ENCODE results near the gene CSPG4. TPM values are rescaled to one million over a fixed set of nuclear protein-coding genes. Genes with fewer than 3 reads are reported as not detected.
A peak's percentile ranks its signal among the peaks of the same experiment; 100 is the strongest.
"Not testable (repeated sequence)": the region's sequence is repeated elsewhere in the genome, so short reads cannot be mapped to it uniquely, and the experiment has no call there.

The CSPG4 gene
- total RNA-seq, 5 donors from 2014 or later (not counting 1 experiment from before 2014, with no cell fraction given), result 0.06 to 0.07 (median 0.06) TPM; not detected in 2

GRCh38 chr15:75736256-75736655 lies 23.6 kb upstream of the CSPG4 start:
- ATAC-seq (replicated peaks in 1 of 4), result no peak
- H3K9me3 Mint-ChIP-seq, result no peaks in the 10 kb centered on the region
- H3K4me3 Mint-ChIP-seq, result no peak overlapping the region
- H3K36me3 Mint-ChIP-seq, result no peaks in the 10 kb centered on the region
- no peak for DNase-seq
- CTCF ChIA-PET, result no interaction called here
- Histone ChIP-seq H3K9me3 (no peaks in the 10 kb centered on the region), H3K4me3 (ENCODE audit: control insufficient read depth in 1 of 2, extremely low read depth in 1 of 2, low read length in 1 of 2) (no peak overlapping the region), H3K27me3 (replicated peaks in 1 of 2; ENCODE audit: control insufficient read depth in 2 of 2, extremely low read depth in 1 of 2, insufficient read depth in 2 of 2, low read length in 1 of 2) (peaks cover 0 to 53% of the 10 kb centered on the region in 2 experiments), H3K4me1 (ENCODE audit: control insufficient read depth in 1 of 2, extremely low read depth in 1 of 2, insufficient read depth in 2 of 2, low read length in 2 of 2) (peaks cover 0 to 28% of the 10 kb centered on the region in 2 experiments), H3K36me3 (ENCODE audit: control insufficient read depth in 2 of 2, extremely low read depth in 1 of 2, insufficient read depth in 1 of 2, low read length in 1 of 2) (no peaks in the 10 kb centered on the region), H3K27ac (ENCODE audit: low read length) (no peak overlapping the region)
- peaks cover 24 to 39% (median 28%) of the 10 kb centered on the region in 3 donors for H3K4me1 Mint-ChIP-seq
- POLR2A ChIA-PET, result no interaction called here
- no peak overlapping the region for H3K27ac Mint-ChIP-seq
- WGBS (ENCODE audit: insufficient coverage), result 89% methylated on average over 8 of the region's 8 CpGs
- H3K27me3 Mint-ChIP-seq, result peaks cover 3 to 11% of the 10 kb centered on the region in 2 donors

- Mint-ChIP-seq H3K4me1 (peaks cover 24 to 39% (median 28%) of the 10 kb centered on the region in 3 donors), H3K27me3 (peaks cover 3 to 11% of the 10 kb centered on the region in 2 donors)
- H3K9me3 ChIP-seq; H3K4me3 Mint-ChIP-seq; H3K36me3 Mint-ChIP-seq; H3K27ac Mint-ChIP-seq; H3K27ac ChIP-seq (ENCODE audit: low read length); H3K36me3 ChIP-seq (ENCODE audit: control insufficient read depth in 2 of 2, extremely low read depth in 1 of 2, insufficient read depth in 1 of 2, low read length in 1 of 2); POLR2A ChIA-PET; DNase-seq; H3K4me3 ChIP-seq (ENCODE audit: control insufficient read depth in 1 of 2, extremely low read depth in 1 of 2, low read length in 1 of 2); H3K9me3 Mint-ChIP-seq; ATAC-seq (replicated peaks in 1 of 4): not testable (repeated sequence)
- Histone ChIP-seq H3K27me3 (replicated peaks in 1 of 2; ENCODE audit: control insufficient read depth in 2 of 2, extremely low read depth in 1 of 2, insufficient read depth in 2 of 2, low read length in 1 of 2) (peaks cover 0 to 48% of the 10 kb centered on the region in 2 experiments), H3K4me1 (ENCODE audit: control insufficient read depth in 1 of 2, extremely low read depth in 1 of 2, insufficient read depth in 2 of 2, low read length in 2 of 2) (peaks cover 0 to 28% of the 10 kb centered on the region in 2 experiments)
- 92% methylated on average over 14 of the region's 27 CpGs for WGBS (ENCODE audit: insufficient coverage)
- CTCF ChIA-PET, result interaction anchor here in 1 of 2 donors (0.6 kb wide), 1 partner anchor 315 kb away, joined by 4 read pairs; no protein-coding TSS in a partner anchor
These were observed 22.5 kb upstream of the CSPG4 start for GRCh38 chr15:75734861-75735760.

GRCh38 chr15:75733761-75734651 lies 21.4 kb upstream of the CSPG4 start:
- ATAC-seq (replicated peaks in 1 of 4), result no peak

DNA sequence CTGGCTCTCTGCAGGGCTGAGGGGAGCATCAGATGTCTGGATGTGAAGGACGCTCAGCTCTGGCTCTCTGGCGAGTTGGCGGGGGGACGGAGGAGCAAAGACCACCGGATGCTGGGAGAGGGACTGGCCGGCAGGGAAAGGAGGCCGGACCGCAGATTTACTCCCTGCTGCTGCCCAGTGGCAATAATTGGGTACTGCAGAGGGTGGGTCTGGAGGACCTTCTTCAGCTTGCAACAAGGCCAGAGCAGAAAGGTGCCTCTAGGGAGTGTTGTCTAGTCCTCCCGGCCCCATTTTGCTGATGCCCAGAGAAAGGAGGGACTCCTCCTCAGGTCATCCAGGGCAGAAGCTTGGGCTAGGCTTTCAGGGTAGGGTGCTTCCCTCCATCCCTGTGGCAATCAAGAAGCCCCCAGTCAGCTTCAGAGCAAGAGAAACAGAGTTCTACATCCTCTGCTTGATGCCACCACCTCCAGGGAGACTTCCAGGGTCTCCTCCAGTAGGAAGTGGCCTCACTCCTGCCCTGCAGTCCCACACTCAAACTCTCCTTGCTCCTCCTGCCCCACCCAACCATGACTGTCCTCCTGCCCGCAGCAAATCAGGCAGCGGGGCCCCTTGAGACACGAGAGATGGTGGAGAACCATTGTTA lies 20.3 kb upstream of the CSPG4 start:
- peak overlapping the region in 1 of 3 donors; percentile 36 for H3K4me3 Mint-ChIP-seq

More at GRCh38 chr15:75733761-75734651, 21.4 kb upstream of the CSPG4 start:
- H3K27me3 ChIP-seq (replicated peaks in 1 of 2; ENCODE audit: control insufficient read depth in 2 of 2, extremely low read depth in 1 of 2, insufficient read depth in 2 of 2, low read length in 1 of 2), result peaks cover 0 to 40% of the 10 kb centered on the region in 2 experiments
- DNase-seq, result no peak
- Mint-ChIP-seq H3K36me3 (no peaks in the 10 kb centered on the region), H3K27me3 (peaks cover 3 to 11% of the 10 kb centered on the region in 2 donors), H3K4me3 (no peak overlapping the region), H3K27ac (no peak overlapping the region), H3K9me3 (no peaks in the 10 kb centered on the region), H3K4me1 (peaks cover 16 to 31% (median 20%) of the 10 kb centered on the region in 3 donors)
- POLR2A ChIA-PET, result no interaction called here
- no peak overlapping the region for H3K27ac ChIP-seq (ENCODE audit: low read length)
- 92% methylated on average over 10 of the region's 14 CpGs for WGBS (ENCODE audit: insufficient coverage)
- peaks cover 0 to 23% of the 10 kb centered on the region in 2 experiments for H3K4me1 ChIP-seq (ENCODE audit: control insufficient read depth in 1 of 2, extremely low read depth in 1 of 2, insufficient read depth in 2 of 2, low read length in 2 of 2)
- no peak overlapping the region for H3K4me3 ChIP-seq (ENCODE audit: control insufficient read depth in 1 of 2, extremely low read depth in 1 of 2, low read length in 1 of 2)
- no peaks in the 10 kb centered on the region for H3K36me3 ChIP-seq (ENCODE audit: control insufficient read depth in 2 of 2, extremely low read depth in 1 of 2, insufficient read depth in 1 of 2, low read length in 1 of 2)
- no peaks in the 10 kb centered on the region for H3K9me3 ChIP-seq
- CTCF ChIA-PET, result no interaction called here

GRCh38 chr15:75732177-75732808 lies 19.6 kb upstream of the CSPG4 start:
- peaks cover 12 to 26% (median 13%) of the 10 kb centered on the region in 3 donors for H3K4me1 Mint-ChIP-seq
- no peaks in the 10 kb centered on the region for H3K36me3 ChIP-seq (ENCODE audit: control insufficient read depth in 2 of 2, extremely low read depth in 1 of 2, insufficient read depth in 1 of 2, low read length in 1 of 2)
- no peak overlapping the region for H3K27ac Mint-ChIP-seq
- ATAC-seq (replicated peaks in 1 of 4), result no peak
- H3K36me3 Mint-ChIP-seq, result no peaks in the 10 kb centered on the region
- no peaks in the 10 kb centered on the region for H3K9me3 Mint-ChIP-seq
- H3K27ac ChIP-seq (ENCODE audit: low read length), result no peak overlapping the region
- H3K4me3 ChIP-seq (ENCODE audit: control insufficient read depth in 1 of 2, extremely low read depth in 1 of 2, low read length in 1 of 2), result no peak overlapping the region
- peaks cover 0 to 9% of the 10 kb centered on the region in 2 experiments for H3K4me1 ChIP-seq (ENCODE audit: control insufficient read depth in 1 of 2, extremely low read depth in 1 of 2, insufficient read depth in 2 of 2, low read length in 2 of 2)
- POLR2A ChIA-PET, result no interaction called here
- no peaks in the 10 kb centered on the region for H3K9me3 ChIP-seq
- peaks cover 0 to 41% of the 10 kb centered on the region in 2 experiments for H3K27me3 ChIP-seq (replicated peaks in 1 of 2; ENCODE audit: control insufficient read depth in 2 of 2, extremely low read depth in 1 of 2, insufficient read depth in 2 of 2, low read length in 1 of 2)
- peaks cover 3 to 16% of the 10 kb centered on the region in 2 donors for H3K27me3 Mint-ChIP-seq
- H3K4me3 Mint-ChIP-seq, result peak overlapping the region in 1 of 3 donors; percentile 36
- CTCF ChIA-PET, result no interaction called here
- DNase-seq, result no peak
- 39% methylated on average over 15 of the region's 16 CpGs for WGBS (ENCODE audit: insufficient coverage)

More for the DNA sequence above, 20.3 kb upstream of the CSPG4 start:
- no peak overlapping the region for H3K27ac Mint-ChIP-seq
- H3K27me3 Mint-ChIP-seq, result peaks cover 3 to 12% of the 10 kb centered on the region in 2 donors
- no peaks in the 10 kb centered on the region for H3K36me3 Mint-ChIP-seq
- no peak overlapping the region for H3K4me3 ChIP-seq (ENCODE audit: control insufficient read depth in 1 of 2, extremely low read depth in 1 of 2, low read length in 1 of 2)
- peaks cover 13 to 31% (median 18%) of the 10 kb centered on the region in 3 donors for H3K4me1 Mint-ChIP-seq
- WGBS (ENCODE audit: insufficient coverage), result 17% methylated on average over 9 of the region's 12 CpGs
- ChIA-PET CTCF (interaction anchor here in 1 of 2 donors (0.6 kb wide), 1 partner anchor 77 kb away, joined by 3 read pairs; no protein-coding TSS in a partner anchor), POLR2A (no interaction called here)
- peaks cover 0 to 39% of the 10 kb centered on the region in 2 experiments for H3K27me3 ChIP-seq (replicated peaks in 1 of 2; ENCODE audit: control insufficient read depth in 2 of 2, extremely low read depth in 1 of 2, insufficient read depth in 2 of 2, low read length in 1 of 2)
- no peaks in the 10 kb centered on the region for H3K9me3 Mint-ChIP-seq
- H3K4me1 ChIP-seq (ENCODE audit: control insufficient read depth in 1 of 2, extremely low read depth in 1 of 2, insufficient read depth in 2 of 2, low read length in 2 of 2), result peaks cover 0 to 12% of the 10 kb centered on the region in 2 experiments
- H3K27ac ChIP-seq (ENCODE audit: low read length), result no peak overlapping the region
- H3K9me3 ChIP-seq, result no peaks in the 10 kb centered on the region
- ATAC-seq (replicated peaks in 1 of 4) (peak in 3 of 4 experiments; percentile 54 to 61 (median 58)), DNase-seq (peak in 20 of 35 experiments; percentile 15 to 59 (median 29))
- H3K36me3 ChIP-seq (ENCODE audit: control insufficient read depth in 2 of 2, extremely low read depth in 1 of 2, insufficient read depth in 1 of 2, low read length in 1 of 2), result no peaks in the 10 kb centered on the region

Data from T-cell (primary cell).